B cell (primary cell): ENCODE measurements around the gene RNF224. TPM values are rescaled to one million over a fixed set of nuclear protein-coding genes. Genes with fewer than 3 reads are reported as not detected.
"Not testable (repeated sequence)": the region's sequence is repeated elsewhere in the genome, so short reads cannot be mapped to it uniquely, and the experiment has no call there.

ENCODE experiments used
- ATAC-seq: fragments of 200-7000 bp; cut with Tn5 transposase; one replicate; pipeline ENCODE4 v1.10.0; 2021; ENCODE audit warnings: low read depth, mild to moderate bottlenecking, moderate number of reproducible peaks, moderate library complexity
- CTCF ChIA-PET: fragments of 350-600 bp; sonication (Branson Sonifier 250); formaldehyde crosslinking; loops from one replicate; lab custom pipeline; 2021; ENCODE audit warnings: antibody characterized with exemption, inconsistent platforms; lab: Charles Lee
- POLR2A ChIA-PET: fragments of 350-600 bp; sonication (Branson Sonifier 250); formaldehyde crosslinking; loops from one replicate; lab custom pipeline; 2021; ENCODE audit warnings: antibody characterized with exemption; lab: Charles Lee
- DNase-seq: peaks from one replicate; pipeline ENCODE4 v3.0.0; 2013
- H2AFZ ChIP-seq: 2 replicates; pipeline ENCODE4 v1.6.1; 2012; ENCODE audit warnings: mild to moderate bottlenecking, low read depth, low read length; ENCODE audit not compliant: insufficient read depth, poor library complexity, severe bottlenecking
- H3K27ac ChIP-seq, 2 donors: 1 replicate in 1 of 2; 2 replicates in 1 of 2; pipeline ENCODE4 v1.5.1; 2012 to 2013; ENCODE audit warnings: low read length in 2 of 2, mild to moderate bottlenecking in 2 of 2, moderate library complexity in 1 of 2
- H3K27me3 ChIP-seq, 4 experiments: fragments of 200-600 bp in 1 of 4; sonication (generic) in 1 of 4; replicated peaks in 1 of 4; 1 replicate in 2 of 4; 2 replicates in 2 of 4; pipeline versions ENCODE4 v1.6.1 to v1.7.0; 2013 to 2016; ENCODE audit warnings: low read length in 3 of 4, mild to moderate bottlenecking in 2 of 4, mixed read lengths in 1 of 4, moderate library complexity in 1 of 4; ENCODE audit not compliant: insufficient read depth in 4 of 4, control insufficient read depth in 3 of 4; ENCODE audit errors: control extremely low read depth in 1 of 4
- H3K36me3 ChIP-seq, 2 experiments: replicated peaks in 1 of 2; 1 replicate in 1 of 2; 2 replicates in 1 of 2; pipeline versions ENCODE4 v1.6.1 to v1.7.1; 2013; ENCODE audit warnings: low read length in 1 of 2; ENCODE audit not compliant: insufficient read depth in 2 of 2, control insufficient read depth in 1 of 2; ENCODE audit errors: control extremely low read depth in 1 of 2, extremely low read depth in 1 of 2
- H3K4me1 ChIP-seq, 2 donors: fragments of 200-600 bp in 1 of 2; sonication (generic) in 1 of 2; 1 replicate in 1 of 2; 2 replicates in 1 of 2; pipeline versions ENCODE4 v1.5.1 to v1.6.1; 2013 to 2017; ENCODE audit warnings: low read length in 2 of 2; ENCODE audit not compliant: control insufficient read depth in 2 of 2, insufficient read depth in 2 of 2
- H3K4me2 ChIP-seq: replicated peaks from 2 replicates; pipeline ENCODE3; 2012; ENCODE audit warnings: mild to moderate bottlenecking, low read depth, low read length; ENCODE audit not compliant: poor library complexity, severe bottlenecking
- H3K4me3 ChIP-seq, 5 experiments: fragments of 200-600 bp in 1 of 5; sonication (generic) in 1 of 5; 1 replicate in 3 of 5; 2 replicates in 2 of 5; pipeline versions ENCODE4 v1.5.1 to v1.7.0; 2011 to 2016; ENCODE audit warnings: low read length in 4 of 5, mild to moderate bottlenecking in 4 of 5, low read depth in 2 of 5, control low read depth in 1 of 5, moderate library complexity in 1 of 5; ENCODE audit not compliant: insufficient read depth in 1 of 5; ENCODE audit errors: control extremely low read depth in 1 of 5, extremely low read depth in 1 of 5
- H3K79me2 ChIP-seq: fragments of 200-600 bp; sonication (generic); one replicate; pipeline ENCODE4 v1.6.0; 2016; ENCODE audit warnings: low read length; ENCODE audit not compliant: control insufficient read depth, insufficient read depth
- H3K9ac ChIP-seq: fragments of 200-600 bp; sonication (generic); 2 replicates; pipeline ENCODE4 v1.6.1; 2017; ENCODE audit warnings: mild to moderate bottlenecking, low read length, moderate library complexity
- H3K9me3 ChIP-seq, 3 donors: one replicate each; pipeline versions ENCODE4 v1.6.1 to v1.7.1; 2013; ENCODE audit warnings: low read length in 2 of 3; ENCODE audit not compliant: control insufficient read depth in 2 of 3, insufficient read depth in 1 of 3; ENCODE audit errors: control extremely low read depth in 1 of 3
- H4K20me1 ChIP-seq: 2 replicates; pipeline ENCODE4 v1.6.0; 2012; ENCODE audit warnings: mild to moderate bottlenecking, low read length; ENCODE audit not compliant: insufficient read depth, control insufficient read depth, poor library complexity, severe bottlenecking
- H3K27ac Mint-ChIP-seq: one replicate; pipeline ENCODE4 v1.8.0; 2021; ENCODE audit warnings: mixed read lengths
- H3K27me3 Mint-ChIP-seq: one replicate; pipeline ENCODE4 v1.8.0; 2021; ENCODE audit warnings: mixed read lengths
- H3K4me1 Mint-ChIP-seq: one replicate; pipeline ENCODE4 v1.8.0; 2021; ENCODE audit warnings: mixed read lengths
- H3K4me3 Mint-ChIP-seq: one replicate; pipeline ENCODE4 v1.8.0; 2021; ENCODE audit warnings: mixed read lengths
- H3K9me3 Mint-ChIP-seq: one replicate; pipeline ENCODE4 v1.8.0; 2022; ENCODE audit warnings: mixed read lengths; ENCODE audit not compliant: insufficient read depth
- CTCF ChIP-seq: fragments of 200-600 bp; IDR thresholded peaks from one replicate; pipeline ENCODE4 v1.8.0; 2022; ENCODE audit warnings: antibody characterized with exemption, mild to moderate bottlenecking
- EZH2 ChIP-seq: IDR thresholded peaks from 2 replicates; pipeline ENCODE4 v1.6.1; 2012; ENCODE audit warnings: borderline replicate concordance, low read depth, mild to moderate bottlenecking, moderate library complexity, low read length; ENCODE audit not compliant: insufficient read depth, poor library complexity, severe bottlenecking
- WGBS: methylation state at CpG from one replicate; pipeline ENCODE4 v1.1.5; 2013; ENCODE audit warnings: missing lambda C conversion rate; ENCODE audit not compliant: insufficient coverage; 5-methylcytosine and 5-hydroxymethylcytosine counted together
- intact Hi-C: fragments of 100-400 bp; cut with micrococcal nuclease; formaldehyde crosslinking; loops from one replicate; pipeline ENCODE4 v1.10.0; 2022
- polyA plus RNA-seq: library from polyadenylated mRNA; depleted of rRNA; stranded (reverse); fragments of >200 nt; gene quantifications from 2 replicates; pipeline ENCODE4 v1.2.3, GENCODE V29; 2012
- total RNA-seq, 2 donors: library from RNA; stranded (reverse); fragments of 120-200 nt in 1 of 2; gene quantifications; 1 replicate in 1 of 2; 2 replicates in 1 of 2; pipeline versions ENCODE4 v1.2.3 to v1.2.4, GENCODE V29; 2013 to 2022

Gene RNF224
- total and polyA plus RNA-seq, 2 donors (not counting 1 experiment from before 2014, with no cell fraction given) = not detected

GRCh38 chr9:137237759-137238726, 10.7 kb downstream of the RNF224 start:
- no peak overlapping the region for H3K4me2 ChIP-seq
- ChIA-PET CTCF (interaction anchor here (1.1 to 8.9 kb wide), 11 partner anchors 13 to 192 kb away, joined by 3 to 76 read pairs (median 7); partner anchors contain the start of genes ANAPC2, CYSRT1, NPDC1 and RNF208), POLR2A (interaction anchor here (0.6 kb wide), 1 partner anchor 18 kb away, joined by 3 read pairs; no protein-coding TSS in a partner anchor)
- 69% methylated on average over 12 of the region's 13 CpGs for WGBS
- no peak overlapping the region for H3K9ac ChIP-seq
- intact Hi-C loops = loop anchor here (2.0 kb wide), 2 partner anchors 119 to 191 kb away; partner anchors contain the start of gene NPDC1
- no peak for TF ChIP-seq EZH2
- TF ChIP-seq CTCF = no peak
- Mint-ChIP-seq H3K9me3 (no peaks in the 10 kb centered on the region), H3K27ac (no peak overlapping the region), H3K4me3 (no peak overlapping the region), H3K4me1 (peaks cover 49% of the 10 kb centered on the region), H3K27me3 (no peaks in the 10 kb centered on the region)
- peaks cover 0 to 12% of the 10 kb centered on the region in 2 experiments for H3K36me3 ChIP-seq
- peaks cover 0 to 2% (median 0%) of the 10 kb centered on the region in 4 experiments for H3K27me3 ChIP-seq
- H3K4me1 ChIP-seq = peaks cover 47 to 73% of the 10 kb centered on the region in 2 donors
- peaks cover 43% of the 10 kb centered on the region for H3K79me2 ChIP-seq
- H2AFZ ChIP-seq = no peak overlapping the region
- H3K27ac ChIP-seq = no peak overlapping the region
- H3K9me3 ChIP-seq = peaks cover 0 to 3% (median 0%) of the 10 kb centered on the region in 3 donors
- peaks cover 38% of the 10 kb centered on the region for H4K20me1 ChIP-seq
- ATAC-seq (no peak), DNase-seq (peak; percentile 33)
- H3K4me3 ChIP-seq = no peak overlapping the region

GRCh38 chr9:137239541-137240200, 12.4 kb downstream of the RNF224 start:
- ChIA-PET POLR2A (interaction anchor here (0.5 to 1.7 kb wide), 18 partner anchors 11 to 397 kb away, joined by 3 to 29 read pairs (median 4); partner anchors contain the start of genes AJM1, MAN1B1, NELFB and TOR4A), CTCF (interaction anchor here (0.6 to 8.9 kb wide), 9 partner anchors 13 to 296 kb away, joined by 3 to 76 read pairs (median 6); partner anchors contain the start of genes ANAPC2, CYSRT1, MAN1B1 and NELFB)
- Histone ChIP-seq H3K27ac (peak overlapping the region; percentile 55 to 90), H4K20me1 (peaks cover 51% of the 10 kb centered on the region), H3K79me2 (peaks cover 58% of the 10 kb centered on the region), H3K4me1 (peaks cover 42 to 67% of the 10 kb centered on the region in 2 donors), H3K4me2 (peak overlapping the region; percentile 95), H3K9ac (peak overlapping the region; percentile 72), H2AFZ (peak overlapping the region; percentile 89), H3K36me3 (peaks cover 0 to 20% of the 10 kb centered on the region in 2 experiments), H3K4me3 (peak overlapping the region; percentile 50 to 84 (median 73))
- H3K27ac Mint-ChIP-seq = peak overlapping the region; percentile 41
- intact Hi-C loops = loop anchor here (1.0 kb wide), 2 partner anchors 16 to 34 kb away; partner anchors contain the start of genes NDOR1 and TMEM203
- H3K9me3 Mint-ChIP-seq, ATAC-seq, H3K9me3 ChIP-seq, H3K27me3 Mint-ChIP-seq, DNase-seq, H3K27me3 ChIP-seq: not testable (repeated sequence)
- peak overlapping the region; percentile 72 for H3K4me3 Mint-ChIP-seq
- H3K4me1 Mint-ChIP-seq = peaks cover 52% of the 10 kb centered on the region
- WGBS = 88% methylated on average over 11 of the region's 27 CpGs
